ENCODE measurements around the gene MBD4.
"Not testable (repeated sequence)": the region's sequence is repeated elsewhere in the genome, so short reads cannot be mapped to it uniquely, and the experiment has no call there.

MBD4 gene

DNA sequence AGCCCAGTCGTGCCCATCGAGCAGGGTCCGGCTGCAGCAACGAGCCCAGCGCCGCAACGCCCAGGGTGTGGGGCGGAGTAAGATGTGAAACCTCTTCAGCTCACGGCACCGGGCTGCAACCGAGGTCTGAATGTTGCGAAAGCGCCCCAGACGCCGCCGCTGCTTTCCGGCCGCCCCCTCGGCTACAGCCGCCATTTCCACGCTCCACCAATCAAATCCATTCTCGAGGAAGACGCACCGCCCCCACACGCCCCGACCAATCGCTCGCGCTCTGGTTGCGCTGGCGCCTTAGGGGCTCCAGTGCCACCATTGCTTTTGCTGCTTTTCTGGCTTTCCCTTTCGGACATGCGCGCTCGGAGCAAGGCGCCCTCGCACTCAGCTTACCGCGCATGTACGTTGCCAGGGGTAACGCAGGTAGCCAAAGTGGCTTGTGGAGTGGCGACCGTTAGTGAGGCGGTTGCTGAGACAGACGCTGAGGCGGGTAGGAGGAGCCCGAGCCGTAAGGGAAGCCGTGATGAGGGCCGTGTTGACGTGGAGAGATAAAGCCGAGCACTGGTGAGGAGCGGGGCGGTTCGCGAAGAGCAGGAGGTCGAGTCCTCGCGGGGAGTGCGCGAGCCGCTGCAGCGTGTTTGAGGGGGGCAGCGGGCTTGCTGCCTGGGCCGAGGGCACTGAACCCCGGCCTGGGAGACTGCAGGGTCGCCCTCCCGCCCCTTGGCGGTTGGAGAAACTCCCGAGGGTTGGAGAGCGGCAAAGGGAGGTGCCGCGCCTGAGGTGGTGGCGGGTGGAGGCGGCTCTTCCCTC lies at the start of gene MBD4, which contains the start of gene IFT122:
TSS of gene MBD4 (minus strand) at position 132 of the 801 bp plus-strand sequence. CDS start at position 17, 115 bp downstream.
TSS of gene IFT122 (plus strand) at position 408 of the 801 bp plus-strand sequence. CDS start at position 515, 107 bp downstream.
- DNase-seq (ENCODE audit: low read depth): peak; percentile 100

- DNase-seq (ENCODE audit: low read depth): not testable (repeated sequence)
Measured at GRCh38 chr3:129489258-129489657, 49.5 kb upstream of the MBD4 start.

GRCh38 chr3:129487868-129488335 lies 48.2 kb upstream of the MBD4 start:
- DNase-seq (ENCODE audit: low read depth): not testable (repeated sequence)

GRCh38 chr3:129487183-129487867 lies 47.6 kb upstream of the MBD4 start:
- no peak for DNase-seq (ENCODE audit: low read depth)

GRCh38 chr3:129486664-129487035 lies 46.9 kb upstream of the MBD4 start:
- DNase-seq (ENCODE audit: low read depth): no peak

DNA sequence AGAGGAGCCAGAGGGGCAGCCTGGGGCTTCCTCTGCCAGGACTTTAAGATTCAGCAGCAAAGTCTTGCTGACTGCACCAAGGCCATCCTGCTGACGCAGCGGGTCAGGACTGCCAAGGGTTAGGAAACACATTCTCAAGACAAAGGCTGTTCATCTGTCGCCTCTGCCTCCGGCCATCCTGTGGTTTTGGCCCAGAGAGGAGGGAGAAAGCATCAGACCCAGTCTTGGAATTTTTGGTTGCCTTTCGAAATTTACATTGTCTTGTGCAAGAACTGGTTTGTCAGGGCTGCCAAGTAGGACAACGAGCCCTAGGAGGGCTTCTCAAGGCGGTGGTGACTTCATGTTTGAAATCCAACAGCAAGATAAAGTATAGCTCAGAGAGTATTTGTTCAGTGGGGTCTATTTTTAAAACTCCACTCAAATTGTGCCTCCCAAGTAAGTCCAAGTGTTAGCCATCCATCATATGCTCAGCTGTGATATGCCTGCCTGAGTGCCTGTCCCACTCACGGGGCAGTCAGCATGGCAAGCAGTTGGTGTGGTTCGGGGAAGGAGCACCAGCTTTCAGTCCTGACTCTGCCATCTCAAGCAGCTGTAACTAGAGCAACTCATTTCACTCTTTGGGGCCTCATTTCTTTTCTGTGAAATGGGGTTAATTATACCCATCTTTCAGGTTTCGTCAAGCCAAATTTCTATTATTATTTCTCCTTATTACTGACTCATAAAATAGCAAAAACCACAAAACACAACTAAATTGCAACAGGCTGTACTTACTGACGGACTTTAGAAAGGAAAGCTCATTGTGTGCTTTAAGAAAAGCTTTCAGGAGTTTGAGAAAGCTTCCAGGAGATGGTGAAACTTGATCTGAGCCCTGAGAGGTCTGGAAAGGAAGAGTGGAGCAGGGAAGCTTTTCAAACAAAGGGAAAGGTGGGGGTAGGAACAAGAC lies 46.2 kb upstream of the MBD4 start:
- DNase-seq (ENCODE audit: low read depth): peak; percentile 100

DNA sequence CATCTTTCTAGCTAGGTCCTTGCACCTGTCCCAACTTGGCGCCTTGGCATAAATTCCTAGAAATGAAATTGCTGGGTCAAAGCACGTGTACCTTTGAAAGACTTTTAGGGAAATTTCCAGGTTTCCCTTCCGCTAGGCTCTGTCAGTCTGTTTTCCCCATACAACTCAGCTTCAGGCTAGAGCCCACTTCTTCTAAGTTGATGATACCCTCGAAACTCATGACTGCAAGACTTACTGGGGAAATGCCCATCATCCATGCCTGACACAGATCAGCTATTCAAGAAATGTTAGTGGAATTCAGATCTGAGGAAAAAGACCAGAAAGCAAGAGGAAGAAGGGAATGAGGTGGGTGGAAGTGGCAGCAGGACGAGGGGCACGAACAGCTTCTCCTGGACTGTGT lies 45.4 kb upstream of the MBD4 start:
- DNase-seq (ENCODE audit: low read depth): not testable (repeated sequence)

GRCh38 chr3:129483870-129484269 lies 44.1 kb upstream of the MBD4 start:
- no peak for DNase-seq (ENCODE audit: low read depth)

- DNase-seq (ENCODE audit: low read depth): no peak
Measured at GRCh38 chr3:129482721-129483120, 43.0 kb upstream of the MBD4 start.

DNA sequence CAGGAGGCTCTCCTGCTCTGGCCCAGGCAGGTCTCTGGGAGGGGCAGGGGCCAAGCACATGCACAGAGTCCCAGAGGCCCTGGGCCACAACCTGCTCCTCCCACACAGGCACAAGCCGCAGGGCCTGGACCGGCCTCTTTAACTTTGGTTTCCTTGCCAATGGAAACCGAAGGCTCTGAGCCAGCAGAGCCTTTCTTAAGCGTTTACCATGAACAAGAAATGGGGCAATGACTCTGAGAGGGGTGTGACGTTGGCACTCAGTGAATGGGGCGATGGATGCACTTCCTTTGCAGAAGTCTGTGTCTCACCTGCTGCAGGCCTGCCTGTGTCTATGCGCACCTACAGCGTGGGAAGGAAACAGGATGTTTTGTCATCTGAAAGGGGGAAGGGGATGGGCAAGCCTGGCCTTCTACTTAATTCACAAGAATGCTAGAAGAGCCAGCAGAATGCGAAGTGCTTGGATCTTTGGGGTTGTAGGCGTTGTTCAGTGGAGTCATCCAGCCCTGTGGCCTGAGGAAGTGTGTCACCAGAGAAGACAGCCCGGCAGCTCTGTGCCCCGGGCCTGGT lies 42.1 kb upstream of the MBD4 start:
- DNase-seq (ENCODE audit: low read depth): peak; percentile 90

DNA sequence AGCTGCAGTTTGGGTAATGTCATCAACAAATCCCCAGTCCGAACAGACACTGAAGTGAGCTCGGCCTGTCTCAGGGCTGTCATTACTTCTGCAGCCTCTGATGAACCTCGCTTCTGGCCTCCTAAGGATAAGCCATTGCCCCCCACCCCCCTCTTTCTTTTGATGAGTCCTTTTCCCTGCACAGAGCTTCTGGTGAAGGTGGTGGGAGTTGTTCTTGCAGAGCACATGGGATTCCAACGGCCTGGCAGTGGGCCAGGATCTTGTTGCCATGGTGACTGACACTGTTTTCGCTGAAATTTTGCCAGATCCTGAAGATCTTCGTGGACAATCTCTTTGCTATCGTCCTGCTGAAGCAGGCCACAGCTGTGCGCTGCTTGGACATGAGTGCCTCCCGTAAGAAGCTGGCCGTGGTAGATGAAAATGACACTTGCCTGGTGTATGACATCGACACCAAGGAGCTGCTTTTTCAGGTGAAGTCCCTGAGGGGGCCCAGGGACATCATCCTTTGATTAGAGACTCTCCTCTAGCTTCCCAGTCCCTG lies 41.5 kb upstream of the MBD4 start:
- not testable (repeated sequence) for DNase-seq (ENCODE audit: low read depth)

- no peak for DNase-seq (ENCODE audit: low read depth)
Measured at GRCh38 chr3:129476586-129476985, 36.8 kb upstream of the MBD4 start.

- DNase-seq (ENCODE audit: low read depth): no peak
Measured at GRCh38 chr3:129475863-129476262, 36.1 kb upstream of the MBD4 start.

- no peak for DNase-seq (ENCODE audit: low read depth)
Measured at GRCh38 chr3:129474984-129475804, 35.4 kb upstream of the MBD4 start.

DNA sequence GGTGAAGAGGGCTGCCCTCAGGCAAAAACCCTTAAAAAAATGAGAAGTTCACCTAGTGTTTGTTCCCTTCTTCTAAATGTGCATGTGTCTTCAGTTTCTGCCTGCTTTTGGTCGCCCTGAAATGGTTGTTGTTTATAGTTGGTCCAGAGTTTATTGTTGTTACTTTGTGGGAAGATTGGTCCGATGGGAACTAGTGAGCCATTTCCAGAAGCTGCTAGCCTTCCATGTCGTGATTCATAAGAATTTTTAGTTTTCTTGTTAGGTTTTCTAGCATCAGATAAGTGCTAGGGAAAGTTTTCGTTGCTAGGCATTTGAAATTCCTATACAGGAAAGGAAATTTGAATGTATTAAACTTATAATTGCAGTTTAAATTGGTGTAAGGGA lies 34.0 kb upstream of the MBD4 start:
- DNase-seq (ENCODE audit: low read depth): no peak

GRCh38 chr3:129473067-129473768 lies 33.5 kb upstream of the MBD4 start:
- DNase-seq (ENCODE audit: low read depth): no peak

- DNase-seq (ENCODE audit: low read depth): no peak
Measured at GRCh38 chr3:129470861-129471260, 31.1 kb upstream of the MBD4 start.

DNA sequence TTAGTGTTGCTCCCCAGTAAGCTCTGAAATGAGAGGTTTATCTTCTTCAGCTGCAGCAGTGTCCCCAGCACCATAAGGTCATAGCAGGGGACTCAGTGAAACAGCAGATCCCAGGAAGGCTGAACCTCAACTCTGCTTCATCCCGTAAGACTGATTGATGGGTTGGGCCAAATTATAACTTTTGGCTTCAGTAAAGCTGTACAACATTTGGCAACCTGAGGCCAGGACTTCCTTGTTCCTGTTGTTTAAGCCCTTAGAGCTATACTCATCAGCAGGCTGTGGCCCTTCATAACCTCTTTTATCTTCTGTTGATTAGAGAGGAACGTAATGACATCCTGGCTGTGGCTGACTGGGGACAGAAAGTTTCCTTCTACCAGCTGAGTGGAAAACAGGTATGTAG lies 29.3 kb upstream of the MBD4 start:
- no peak for DNase-seq (ENCODE audit: low read depth)

GRCh38 chr3:129467932-129468331 lies 28.2 kb upstream of the MBD4 start:
- no peak for DNase-seq (ENCODE audit: low read depth)

DNA sequence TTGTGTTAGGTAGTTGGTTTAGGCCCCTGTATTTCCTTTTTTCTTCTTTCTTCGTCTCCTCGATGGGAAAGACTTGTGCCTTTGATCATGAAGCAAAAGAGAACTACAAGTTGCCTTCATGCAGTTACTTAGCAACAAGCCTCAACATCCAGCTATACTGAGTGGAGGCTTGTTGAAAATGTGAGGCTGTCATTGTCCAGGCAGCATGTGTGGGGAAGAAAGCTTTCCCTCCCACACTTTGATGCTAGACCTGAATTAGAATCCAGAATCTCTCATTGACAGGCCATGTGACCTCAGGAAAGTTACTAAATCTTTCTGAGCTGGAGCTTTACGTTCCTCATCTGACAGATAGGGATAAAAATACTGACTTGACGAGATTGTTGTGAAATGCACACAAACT lies 24.0 kb upstream of the MBD4 start:
- no peak for DNase-seq (ENCODE audit: low read depth)
